GM12865 (cell line): ENCODE measurements around the gene ZSCAN5A.

Experiments used
- DNase-seq: peaks from one replicate; pipeline ENCODE4 v3.0.0; 2010; ENCODE audit warnings: low read depth
- H3K4me3 ChIP-seq: 2 replicates; pipeline ENCODE4 v1.5.1; 2011; ENCODE audit warnings: mild to moderate bottlenecking, low read depth, low read length, control low read depth
- TF ChIP-seq, protein P1 (sequence below): IDR thresholded peaks from 2 replicates; pipeline ENCODE4 v1.5.1; 2011; ENCODE audit warnings: low read length, control low read depth, low read depth, inconsistent platforms; ENCODE audit not compliant: insufficient read depth; ENCODE audit errors: missing control alignments

Gene ZSCAN5A, protein sequence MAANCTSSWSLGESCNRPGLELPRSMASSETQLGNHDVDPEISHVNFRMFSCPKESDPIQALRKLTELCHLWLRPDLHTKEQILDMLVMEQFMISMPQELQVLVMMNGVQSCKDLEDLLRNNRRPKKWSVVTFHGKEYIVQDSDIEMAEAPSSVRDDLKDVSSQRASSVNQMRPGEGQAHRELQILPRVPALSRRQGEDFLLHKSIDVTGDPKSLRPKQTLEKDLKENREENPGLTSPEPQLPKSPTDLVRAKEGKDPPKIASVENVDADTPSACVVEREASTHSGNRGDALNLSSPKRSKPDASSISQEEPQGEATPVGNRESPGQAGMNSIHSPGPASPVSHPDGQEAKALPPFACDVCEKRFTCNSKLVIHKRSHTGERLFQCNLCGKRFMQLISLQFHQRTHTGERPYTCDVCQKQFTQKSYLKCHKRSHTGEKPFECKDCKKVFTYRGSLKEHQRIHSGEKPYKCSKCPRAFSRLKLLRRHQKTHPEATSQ

DNA sequence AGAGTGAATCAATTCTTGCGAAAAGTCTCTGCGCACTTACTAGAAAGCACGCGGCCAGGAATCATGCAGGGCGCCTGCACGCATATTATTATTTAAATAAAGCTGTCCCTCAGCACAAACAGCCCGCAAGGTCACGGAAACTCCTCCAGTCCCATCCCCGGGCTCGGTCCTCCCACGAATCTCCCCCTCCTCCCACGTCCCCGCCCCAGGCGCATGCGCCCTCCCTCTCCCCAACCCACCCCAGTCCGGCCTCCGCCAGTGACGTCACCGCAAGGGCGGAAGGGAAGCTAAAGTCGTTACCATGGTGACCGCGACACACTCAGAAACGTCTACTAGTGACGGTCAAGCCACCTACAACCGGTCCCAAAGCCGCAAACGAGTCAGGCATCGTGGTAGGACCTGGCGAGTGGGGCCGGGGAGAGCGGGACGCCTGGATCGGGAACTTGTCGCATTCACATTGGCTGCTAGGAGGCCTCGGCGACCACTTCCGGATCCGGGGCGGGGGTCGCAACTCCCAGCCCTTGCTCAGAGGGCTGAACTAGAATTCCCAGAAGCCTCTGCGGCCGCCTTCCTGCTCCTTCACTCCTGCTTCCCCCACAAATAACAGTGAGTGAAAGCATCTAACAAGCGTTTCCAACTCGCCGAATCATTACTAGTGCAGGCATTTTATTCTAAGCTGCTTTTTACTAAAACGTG lies at the start of gene ZSCAN5A:
ZSCAN5A (minus strand) TSS at position 459 of the 696 bp plus-strand sequence. CDS start 89,793 bp downstream, outside the sequence.
- TF ChIP-seq, protein P1, sequence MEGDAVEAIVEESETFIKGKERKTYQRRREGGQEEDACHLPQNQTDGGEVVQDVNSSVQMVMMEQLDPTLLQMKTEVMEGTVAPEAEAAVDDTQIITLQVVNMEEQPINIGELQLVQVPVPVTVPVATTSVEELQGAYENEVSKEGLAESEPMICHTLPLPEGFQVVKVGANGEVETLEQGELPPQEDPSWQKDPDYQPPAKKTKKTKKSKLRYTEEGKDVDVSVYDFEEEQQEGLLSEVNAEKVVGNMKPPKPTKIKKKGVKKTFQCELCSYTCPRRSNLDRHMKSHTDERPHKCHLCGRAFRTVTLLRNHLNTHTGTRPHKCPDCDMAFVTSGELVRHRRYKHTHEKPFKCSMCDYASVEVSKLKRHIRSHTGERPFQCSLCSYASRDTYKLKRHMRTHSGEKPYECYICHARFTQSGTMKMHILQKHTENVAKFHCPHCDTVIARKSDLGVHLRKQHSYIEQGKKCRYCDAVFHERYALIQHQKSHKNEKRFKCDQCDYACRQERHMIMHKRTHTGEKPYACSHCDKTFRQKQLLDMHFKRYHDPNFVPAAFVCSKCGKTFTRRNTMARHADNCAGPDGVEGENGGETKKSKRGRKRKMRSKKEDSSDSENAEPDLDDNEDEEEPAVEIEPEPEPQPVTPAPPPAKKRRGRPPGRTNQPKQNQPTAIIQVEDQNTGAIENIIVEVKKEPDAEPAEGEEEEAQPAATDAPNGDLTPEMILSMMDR: no peak
- peak; percentile 96 for DNase-seq
- H3K4me3 ChIP-seq: peak within 1 kb of the TSS; percentile 81

DNA sequence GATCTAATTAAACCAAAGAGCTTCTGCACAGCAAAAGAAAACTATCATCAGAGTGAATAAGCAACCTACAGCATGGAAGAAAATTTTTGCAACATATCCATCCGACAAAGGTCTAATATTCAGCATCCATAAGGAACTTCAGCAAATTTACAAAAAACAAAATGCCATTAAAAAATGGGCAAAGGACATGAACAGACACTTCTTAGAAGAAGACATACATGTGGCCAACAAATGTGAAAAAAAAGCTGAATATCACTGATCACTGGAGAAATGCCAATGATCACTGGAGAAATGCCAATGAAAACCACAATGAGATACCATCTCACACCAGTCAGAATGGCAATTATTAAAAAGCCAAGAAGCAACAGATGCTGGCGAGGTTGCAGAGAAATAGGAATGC lies 46.2 kb upstream of the ZSCAN5A start:
- TF ChIP-seq, protein P1: no peak

DNA sequence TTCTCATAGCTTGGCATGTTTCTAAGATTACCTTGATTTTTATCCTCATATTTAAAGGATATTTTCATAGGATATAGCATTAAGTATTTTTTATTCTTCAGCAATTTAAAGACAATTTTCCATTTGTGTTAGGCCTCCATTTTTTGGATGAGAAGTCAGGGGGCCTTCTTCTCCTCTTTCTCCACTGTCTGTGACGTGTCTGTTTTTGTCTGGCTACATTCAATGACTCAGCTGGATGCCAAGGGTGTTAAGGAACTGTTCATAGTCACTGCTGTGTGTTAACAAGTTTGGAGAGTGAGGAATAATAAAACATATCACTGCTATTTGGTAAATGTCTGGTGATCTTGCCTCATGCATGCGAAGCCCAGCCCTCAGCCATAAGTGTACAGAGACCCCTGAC lies 42.3 kb upstream of the ZSCAN5A start:
- TF ChIP-seq, protein P1: no peak
- H3K4me3 ChIP-seq: no peak overlapping the region
- DNase-seq: no peak

More for the DNA sequence above, 46.2 kb upstream of the ZSCAN5A start:
- H3K4me3 ChIP-seq: no peak overlapping the region
- DNase-seq: no peak

DNA sequence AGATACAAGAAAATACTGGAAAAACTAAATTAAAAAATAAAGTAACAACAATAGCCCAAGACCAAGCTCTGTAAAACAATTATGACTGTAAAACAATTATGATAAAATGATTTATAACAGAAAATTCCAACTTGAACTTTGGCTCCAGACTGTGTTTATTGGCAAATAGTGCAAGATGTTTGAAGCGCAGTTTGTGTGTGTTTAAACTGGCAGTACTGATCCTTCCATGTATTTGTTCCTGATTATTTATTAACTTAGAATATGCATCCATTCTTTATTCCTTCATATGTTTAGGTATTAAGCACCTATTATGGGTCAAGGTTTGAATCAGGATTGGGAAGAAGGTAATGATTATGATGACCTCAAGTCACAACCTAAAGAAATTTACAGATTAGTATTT lies 40.9 kb upstream of the ZSCAN5A start:
- H3K4me3 ChIP-seq: no peak overlapping the region
- no peak for DNase-seq
- TF ChIP-seq, protein P1: no peak

DNA sequence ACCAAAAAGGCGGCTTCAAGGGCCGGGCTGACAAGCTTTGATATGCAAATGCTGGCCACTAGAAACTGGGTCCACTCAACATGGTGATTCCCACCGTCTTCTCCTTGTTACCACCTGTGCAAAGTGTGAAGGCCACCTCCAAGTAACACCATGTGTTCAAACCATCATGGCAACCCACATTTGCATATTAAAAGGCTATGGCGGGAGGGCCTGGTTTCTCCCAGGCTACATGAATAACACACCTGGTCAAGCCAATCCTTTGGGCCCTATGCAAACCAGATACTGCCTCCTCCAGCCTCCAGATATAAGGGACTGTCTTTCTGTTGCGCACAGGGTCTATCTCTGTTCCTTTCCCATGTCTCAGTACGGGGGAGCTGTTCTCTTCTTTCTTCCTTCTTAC lies 36.6 kb upstream of the ZSCAN5A start:
- DNase-seq: no peak
- H3K4me3 ChIP-seq: no peak overlapping the region
- TF ChIP-seq, protein P1: no peak

DNA sequence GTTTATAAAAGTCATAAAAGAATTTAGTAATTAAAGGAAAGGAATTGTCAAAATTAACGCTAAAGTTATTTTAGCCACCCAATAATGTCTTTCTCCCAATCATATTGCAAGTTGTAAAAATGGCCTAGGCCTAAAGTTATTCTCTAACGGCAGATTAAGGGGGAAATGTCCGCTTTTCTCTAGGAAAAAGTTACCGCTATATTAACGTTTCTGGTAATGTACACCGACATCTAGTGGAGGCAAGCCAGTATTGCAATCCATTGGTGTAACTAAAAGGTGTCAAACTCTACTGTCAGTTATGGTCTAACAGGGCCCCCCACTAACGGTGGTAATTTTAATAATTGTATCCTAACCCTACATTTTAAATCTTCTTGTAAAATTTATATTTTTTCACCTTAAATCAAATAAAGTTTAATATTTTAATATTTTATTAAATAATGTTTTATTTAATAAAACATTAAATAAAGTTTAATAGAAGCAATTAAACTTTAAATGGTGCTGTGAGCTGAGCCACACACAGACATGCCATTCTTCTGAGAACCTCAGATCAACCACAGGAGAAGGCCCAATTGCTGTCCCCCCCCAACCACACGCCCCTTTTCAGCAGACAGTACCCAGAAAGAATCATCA lies 35.9 kb upstream of the ZSCAN5A start:
- TF ChIP-seq, protein P1: peak; percentile 80
- peak; percentile 51 for DNase-seq
- no peak overlapping the region for H3K4me3 ChIP-seq
